ENCODE results near the gene FRAS1.

The FRAS1 gene

DNA sequence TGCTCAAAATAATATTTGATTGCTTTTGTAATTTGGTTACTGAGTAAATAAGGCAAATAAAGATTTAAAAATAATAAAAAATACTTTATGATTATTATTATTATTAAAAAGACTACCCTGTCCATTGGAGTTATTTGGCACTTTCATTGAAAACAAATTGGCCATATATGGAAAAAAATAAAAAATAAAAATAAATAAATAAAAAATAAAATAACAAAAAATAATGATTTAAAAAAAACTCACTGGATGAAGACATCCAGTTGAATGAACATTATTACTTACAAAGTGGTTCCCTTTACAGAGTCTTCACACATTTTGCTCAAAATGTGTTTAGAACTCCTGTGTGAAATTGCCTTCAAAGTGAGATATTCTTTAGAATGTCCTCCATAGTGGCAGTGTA is 353.1 kb downstream of the FRAS1 start:
- H3K9me3 Mint-ChIP-seq = no peaks in the 10 kb centered on the region
- H3K4me1 Mint-ChIP-seq (ENCODE audit: low read depth) = no peaks in the 10 kb centered on the region
- peaks cover 3% of the 10 kb centered on the region for H3K27me3 Mint-ChIP-seq
- no peaks in the 10 kb centered on the region for H3K36me3 Mint-ChIP-seq (ENCODE audit: low read depth)
- H3K27ac Mint-ChIP-seq = no peak overlapping the region
- H3K4me3 Mint-ChIP-seq = no peak overlapping the region

DNA sequence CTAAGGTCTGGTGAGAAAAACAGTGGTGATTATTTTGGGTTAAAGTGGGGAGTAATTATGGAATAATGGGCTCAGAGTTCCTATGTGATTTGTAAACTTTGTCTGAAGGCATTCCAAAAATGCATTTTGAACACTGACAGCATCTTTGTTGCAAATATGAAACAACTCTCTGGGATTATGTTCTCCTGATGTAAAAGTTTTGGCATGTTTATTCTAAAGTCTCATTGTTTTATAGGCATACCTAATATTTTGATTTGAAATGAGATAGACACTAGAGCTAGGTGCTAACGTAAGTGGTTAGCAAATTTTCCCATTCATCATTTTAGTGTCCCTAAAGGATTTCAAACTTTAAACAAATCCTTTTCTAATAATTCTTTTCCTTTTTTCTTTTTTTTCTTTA is 353.6 kb downstream of the FRAS1 start:
- Mint-ChIP-seq H3K27me3 (peaks cover 3% of the 10 kb centered on the region), H3K4me1 (ENCODE audit: low read depth) (no peaks in the 10 kb centered on the region), H3K27ac (no peak overlapping the region), H3K9me3 (no peaks in the 10 kb centered on the region), H3K36me3 (ENCODE audit: low read depth) (no peaks in the 10 kb centered on the region), H3K4me3 (no peak overlapping the region)

DNA sequence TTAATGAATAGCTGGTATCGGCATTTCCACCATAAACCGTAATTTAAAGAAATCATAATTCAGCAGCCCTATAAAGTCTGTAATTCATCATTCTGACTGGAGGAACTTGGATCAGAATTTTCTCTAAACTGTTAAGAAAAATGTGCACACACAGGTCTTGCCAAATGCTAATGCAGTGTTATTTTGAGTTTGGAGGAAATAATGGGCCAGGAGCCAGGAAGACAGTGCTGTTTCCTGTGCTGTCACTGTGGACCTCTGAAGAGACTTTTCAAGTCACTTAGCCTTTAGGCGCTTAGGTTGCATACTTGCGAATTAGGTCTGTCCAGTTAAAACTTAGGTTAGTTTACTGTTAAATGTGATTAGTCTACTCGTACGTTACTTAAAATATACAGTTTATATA is 357.0 kb downstream of the FRAS1 start:
- no peak overlapping the region for H3K27ac Mint-ChIP-seq
- H3K4me3 Mint-ChIP-seq = no peak overlapping the region

DNA sequence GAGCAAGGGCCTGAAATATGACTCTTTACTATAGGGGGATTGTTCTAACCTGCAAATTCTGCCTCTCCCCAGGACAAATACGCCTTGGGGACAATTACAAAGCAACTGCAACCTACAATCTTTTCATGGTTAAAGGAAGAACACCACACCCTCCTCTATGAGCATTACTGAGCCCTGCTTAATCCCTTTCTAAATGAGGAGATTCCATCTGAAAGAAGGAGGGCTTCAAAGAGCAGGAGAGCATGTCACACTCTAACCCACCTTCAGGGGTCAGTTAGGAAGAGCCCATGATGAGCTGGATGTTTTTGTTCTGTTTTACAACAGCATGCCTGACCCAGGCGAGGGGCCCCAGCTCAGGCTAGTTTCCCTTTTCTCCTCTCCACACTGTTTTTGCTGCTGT is 360.5 kb downstream of the FRAS1 start:
- peaks cover 4% of the 10 kb centered on the region for H3K27me3 Mint-ChIP-seq
- no peak overlapping the region for H3K27ac Mint-ChIP-seq
- H3K4me3 Mint-ChIP-seq = no peak overlapping the region
- no peaks in the 10 kb centered on the region for H3K36me3 Mint-ChIP-seq (ENCODE audit: low read depth)
- no peaks in the 10 kb centered on the region for H3K4me1 Mint-ChIP-seq (ENCODE audit: low read depth)
- no peaks in the 10 kb centered on the region for H3K9me3 Mint-ChIP-seq

More for the DNA sequence above, 357.0 kb downstream of the FRAS1 start:
- Mint-ChIP-seq H3K9me3 (no peaks in the 10 kb centered on the region), H3K36me3 (ENCODE audit: low read depth) (no peaks in the 10 kb centered on the region), H3K4me1 (ENCODE audit: low read depth) (no peaks in the 10 kb centered on the region), H3K27me3 (peaks cover 7% of the 10 kb centered on the region)

DNA sequence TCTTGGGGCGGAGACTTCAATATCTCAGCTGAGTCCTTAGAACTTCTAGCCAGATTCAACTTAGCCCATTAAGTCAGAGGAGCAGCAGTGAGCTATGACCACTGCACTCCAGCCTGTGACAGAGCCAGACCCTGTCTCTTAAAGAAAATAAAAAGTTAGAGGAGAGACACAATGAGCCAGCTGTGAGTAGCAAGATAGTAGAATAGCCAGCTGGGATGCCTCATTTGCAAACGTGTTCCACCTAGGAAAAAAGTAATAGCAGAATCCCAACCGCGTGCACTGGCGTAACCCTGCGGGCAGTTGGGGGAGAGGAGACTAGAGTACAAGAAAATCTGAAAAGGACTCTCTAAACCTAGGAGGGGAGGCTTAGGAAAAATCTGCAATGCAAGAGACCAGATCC is 361.3 kb downstream of the FRAS1 start:
- no peak overlapping the region for H3K4me3 Mint-ChIP-seq
- peaks cover 4% of the 10 kb centered on the region for H3K27me3 Mint-ChIP-seq
- no peak overlapping the region for H3K27ac Mint-ChIP-seq
- H3K9me3 Mint-ChIP-seq = no peaks in the 10 kb centered on the region
- H3K36me3 Mint-ChIP-seq (ENCODE audit: low read depth) = no peaks in the 10 kb centered on the region
- H3K4me1 Mint-ChIP-seq (ENCODE audit: low read depth) = no peaks in the 10 kb centered on the region

DNA sequence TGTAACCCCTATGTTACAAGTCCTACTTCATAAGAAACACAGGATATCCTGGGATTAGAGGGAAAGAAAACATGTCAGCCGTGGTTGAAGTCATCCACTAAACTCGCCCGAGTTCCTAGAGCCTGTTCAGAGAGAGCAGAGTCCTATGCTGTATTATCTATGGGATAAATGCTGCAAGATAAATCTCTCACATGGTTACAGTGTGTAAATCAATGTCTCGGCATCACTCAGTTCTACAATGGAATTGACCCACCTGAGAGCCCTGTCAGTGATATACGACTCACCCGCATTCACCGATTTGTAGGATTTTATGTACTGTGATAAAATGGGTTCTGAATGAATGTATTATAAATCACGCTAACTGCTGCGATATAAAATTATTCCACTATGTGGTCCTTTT is 366.7 kb downstream of the FRAS1 start:
- no peaks in the 10 kb centered on the region for H3K9me3 Mint-ChIP-seq
- peaks cover 5% of the 10 kb centered on the region for H3K27me3 Mint-ChIP-seq
- no peak overlapping the region for H3K4me3 Mint-ChIP-seq
- H3K27ac Mint-ChIP-seq = no peak overlapping the region
- H3K36me3 Mint-ChIP-seq (ENCODE audit: low read depth) = no peaks in the 10 kb centered on the region
- no peaks in the 10 kb centered on the region for H3K4me1 Mint-ChIP-seq (ENCODE audit: low read depth)

DNA sequence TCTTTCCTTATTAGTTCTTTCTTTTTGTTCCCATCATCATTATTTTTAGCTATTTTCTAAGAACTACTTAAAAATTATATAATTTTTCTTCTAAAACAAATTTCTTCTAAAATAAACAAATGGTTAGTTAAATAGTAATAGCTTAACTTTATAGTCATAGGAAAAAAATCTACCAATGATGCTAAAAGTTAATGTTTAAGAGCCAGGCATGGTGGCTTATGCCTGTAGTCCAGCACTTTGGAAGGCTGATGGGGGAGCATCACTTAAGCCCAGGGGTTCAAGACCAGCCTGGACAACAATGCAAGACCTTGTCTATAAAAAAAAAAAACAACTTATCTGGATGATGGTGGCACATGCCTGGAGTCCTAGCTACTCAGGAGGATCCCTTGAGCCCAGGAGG is 367.3 kb downstream of the FRAS1 start:
- Mint-ChIP-seq H3K4me1 (ENCODE audit: low read depth) (no peaks in the 10 kb centered on the region), H3K36me3 (ENCODE audit: low read depth) (no peaks in the 10 kb centered on the region), H3K9me3 (no peaks in the 10 kb centered on the region), H3K27me3 (peaks cover 5% of the 10 kb centered on the region), H3K27ac (no peak overlapping the region), H3K4me3 (no peak overlapping the region)

DNA sequence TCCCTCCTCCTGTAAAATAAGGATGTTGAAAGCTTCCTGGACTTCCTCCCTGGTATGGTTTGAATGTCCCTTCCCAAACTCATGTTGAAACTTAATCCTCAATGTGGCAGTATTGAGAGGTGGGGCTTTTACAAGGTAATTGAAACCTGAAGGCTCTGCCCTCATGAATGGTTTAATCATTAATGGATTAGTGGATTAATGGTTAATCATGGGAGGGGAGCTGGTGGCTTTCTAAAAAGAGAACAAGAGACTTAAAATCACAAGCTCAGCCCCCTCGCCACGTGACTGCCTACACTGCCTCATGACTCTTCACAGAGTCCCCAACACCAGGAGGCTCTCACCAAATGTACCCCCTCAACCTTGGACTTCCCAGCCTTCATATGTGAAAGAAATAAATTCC is 369.8 kb downstream of the FRAS1 start:
- Mint-ChIP-seq H3K4me3 (no peak overlapping the region), H3K36me3 (ENCODE audit: low read depth) (no peaks in the 10 kb centered on the region)

DNA sequence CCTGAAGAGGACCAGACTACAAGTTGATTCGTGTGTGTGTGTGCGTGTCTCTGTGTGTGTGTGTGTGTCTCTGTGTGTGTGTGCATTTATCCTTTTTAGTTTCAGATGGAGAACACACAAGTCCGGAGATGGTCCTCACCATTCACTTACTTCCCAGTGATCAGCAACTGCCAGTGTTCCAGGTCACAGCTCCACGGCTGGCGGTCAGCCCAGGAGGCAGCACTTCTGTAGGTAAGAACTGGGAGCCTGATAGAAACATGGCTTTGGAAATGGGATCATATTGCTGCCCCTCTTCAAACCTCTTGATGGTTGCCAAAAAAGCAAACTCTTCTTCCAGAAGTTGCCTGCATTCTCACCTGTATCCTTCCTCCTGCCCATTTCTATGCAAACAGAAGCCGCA is 371.9 kb downstream of the FRAS1 start:
- Mint-ChIP-seq H3K27ac (no peak overlapping the region), H3K9me3 (no peaks in the 10 kb centered on the region), H3K4me3 (no peak overlapping the region), H3K27me3 (peaks cover 5% of the 10 kb centered on the region), H3K36me3 (ENCODE audit: low read depth) (no peaks in the 10 kb centered on the region), H3K4me1 (ENCODE audit: low read depth) (no peaks in the 10 kb centered on the region)

More for the DNA sequence above, 369.8 kb downstream of the FRAS1 start:
- Mint-ChIP-seq H3K27ac (no peak overlapping the region), H3K9me3 (no peaks in the 10 kb centered on the region), H3K4me1 (ENCODE audit: low read depth) (no peaks in the 10 kb centered on the region), H3K27me3 (peaks cover 5% of the 10 kb centered on the region)

DNA sequence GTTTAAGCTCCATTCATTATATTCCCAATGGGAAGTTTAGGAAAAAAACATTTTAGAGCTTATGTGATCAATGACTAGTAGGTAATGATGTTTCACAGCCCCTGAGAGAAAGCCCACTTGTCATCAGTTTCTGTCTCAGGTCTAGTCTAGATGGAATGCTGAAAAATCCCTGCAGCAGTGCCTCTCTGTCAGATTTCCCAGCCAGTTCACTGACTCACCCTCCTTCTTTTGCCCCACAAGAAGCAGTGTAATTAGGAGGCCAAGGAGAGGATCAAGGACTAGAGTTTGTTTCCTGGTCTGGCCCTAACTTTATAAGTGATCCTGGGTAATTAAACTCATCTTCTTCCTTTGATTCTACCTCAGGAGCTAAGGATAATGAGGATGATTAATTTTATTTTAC is 375.8 kb downstream of the FRAS1 start:
- Mint-ChIP-seq H3K4me3 (no peak overlapping the region), H3K27ac (no peak overlapping the region), H3K9me3 (no peaks in the 10 kb centered on the region), H3K36me3 (ENCODE audit: low read depth) (no peaks in the 10 kb centered on the region), H3K27me3 (peaks cover 7% of the 10 kb centered on the region), H3K4me1 (ENCODE audit: low read depth) (no peaks in the 10 kb centered on the region)

DNA sequence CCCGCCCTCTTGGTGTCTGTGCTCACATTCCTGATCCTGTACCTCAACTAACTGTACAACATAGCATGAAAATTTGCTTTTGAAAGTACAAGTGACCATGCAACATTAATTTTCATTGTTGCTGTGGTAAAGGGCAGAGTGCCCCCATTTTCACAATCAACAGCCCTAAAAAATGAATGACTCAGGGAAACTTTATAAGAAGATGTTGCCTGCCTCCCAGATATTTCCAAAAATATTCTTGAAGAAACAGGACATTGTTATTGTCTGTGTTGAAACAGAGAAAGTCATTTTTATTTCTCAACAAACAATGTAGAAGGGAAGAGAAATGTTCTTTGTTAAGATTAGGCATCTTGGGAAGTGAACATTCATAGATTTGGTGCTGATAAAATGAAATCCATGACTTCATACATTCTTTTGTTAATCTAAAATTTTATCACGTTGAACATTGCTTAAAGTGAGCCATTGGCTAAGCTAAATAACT is 380.5 kb downstream of the FRAS1 start:
- no peak overlapping the region for H3K4me3 Mint-ChIP-seq
- no peaks in the 10 kb centered on the region for H3K4me1 Mint-ChIP-seq (ENCODE audit: low read depth)
- H3K36me3 Mint-ChIP-seq (ENCODE audit: low read depth) = no peaks in the 10 kb centered on the region
- no peaks in the 10 kb centered on the region for H3K9me3 Mint-ChIP-seq
- H3K27me3 Mint-ChIP-seq = peaks cover 9% of the 10 kb centered on the region
- H3K27ac Mint-ChIP-seq = no peak overlapping the region

DNA sequence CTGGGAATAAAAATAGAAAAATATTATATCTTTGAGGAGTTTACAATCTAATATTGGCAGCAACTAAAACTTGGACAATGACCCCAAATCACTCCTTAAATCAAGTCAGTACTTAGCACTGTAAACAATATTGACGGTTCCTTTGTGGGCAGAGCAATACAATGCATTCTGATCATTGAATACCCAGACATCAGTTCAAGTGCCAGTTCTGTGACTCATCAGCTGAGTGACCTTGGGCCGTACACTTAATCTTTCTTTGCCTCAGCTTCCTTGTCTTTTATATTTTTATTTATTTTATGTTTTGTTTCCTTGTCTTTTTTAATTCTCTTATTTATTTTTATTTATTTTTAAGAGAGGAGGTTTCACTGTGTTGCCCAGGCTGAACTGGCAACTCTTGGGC is 382.2 kb downstream of the FRAS1 start:
- Mint-ChIP-seq H3K4me1 (ENCODE audit: low read depth) (no peaks in the 10 kb centered on the region), H3K36me3 (ENCODE audit: low read depth) (no peaks in the 10 kb centered on the region), H3K27me3 (peaks cover 9% of the 10 kb centered on the region), H3K27ac (no peak overlapping the region), H3K9me3 (no peaks in the 10 kb centered on the region), H3K4me3 (no peak overlapping the region)

DNA sequence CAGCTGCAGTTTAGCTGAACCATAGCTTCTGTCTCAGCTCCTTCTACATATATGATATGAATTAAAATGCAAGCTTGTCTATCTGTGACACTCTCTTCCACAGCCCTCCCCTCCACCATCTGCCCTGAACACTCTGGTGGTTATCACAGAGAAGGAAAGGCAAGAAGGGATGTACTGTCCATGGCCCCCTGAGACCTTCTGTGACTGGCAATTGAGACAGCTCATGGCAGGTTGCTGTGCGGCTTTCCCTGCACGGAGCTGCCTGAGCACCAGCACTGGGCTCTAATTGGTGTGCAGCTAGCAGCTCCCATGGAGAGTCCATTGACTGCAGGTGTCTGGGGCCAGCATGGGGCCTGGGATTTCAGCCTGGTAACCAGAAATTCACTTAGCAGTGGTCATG is 384.6 kb downstream of the FRAS1 start:
- Mint-ChIP-seq H3K4me3 (no peak overlapping the region), H3K36me3 (ENCODE audit: low read depth) (no peaks in the 10 kb centered on the region), H3K27me3 (peaks cover 6% of the 10 kb centered on the region), H3K4me1 (ENCODE audit: low read depth) (no peaks in the 10 kb centered on the region), H3K9me3 (no peaks in the 10 kb centered on the region), H3K27ac (no peak overlapping the region)

DNA sequence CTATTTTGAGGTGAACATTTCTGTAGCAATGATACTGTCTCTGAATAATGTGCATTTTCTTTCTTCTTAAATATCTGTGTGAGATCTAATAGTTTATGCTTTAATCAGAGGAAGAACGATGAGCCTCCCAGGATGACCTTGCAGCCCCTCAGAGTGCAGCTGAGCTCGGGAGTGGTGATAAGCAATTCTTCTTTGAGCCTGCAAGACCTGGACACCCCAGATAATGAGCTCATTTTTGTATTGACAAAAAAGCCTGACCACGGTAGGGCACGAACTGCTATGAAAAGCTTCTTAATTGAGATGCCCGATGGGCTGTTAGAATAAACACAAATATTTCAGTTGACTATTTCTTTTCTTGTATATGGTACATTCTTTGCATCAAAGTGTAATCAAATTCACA is 389.5 kb downstream of the FRAS1 start:
- Mint-ChIP-seq H3K4me3 (no peak overlapping the region), H3K9me3 (no peaks in the 10 kb centered on the region), H3K4me1 (ENCODE audit: low read depth) (peaks cover 4% of the 10 kb centered on the region), H3K36me3 (ENCODE audit: low read depth) (no peaks in the 10 kb centered on the region), H3K27me3 (peaks cover 3% of the 10 kb centered on the region), H3K27ac (no peak overlapping the region)

DNA sequence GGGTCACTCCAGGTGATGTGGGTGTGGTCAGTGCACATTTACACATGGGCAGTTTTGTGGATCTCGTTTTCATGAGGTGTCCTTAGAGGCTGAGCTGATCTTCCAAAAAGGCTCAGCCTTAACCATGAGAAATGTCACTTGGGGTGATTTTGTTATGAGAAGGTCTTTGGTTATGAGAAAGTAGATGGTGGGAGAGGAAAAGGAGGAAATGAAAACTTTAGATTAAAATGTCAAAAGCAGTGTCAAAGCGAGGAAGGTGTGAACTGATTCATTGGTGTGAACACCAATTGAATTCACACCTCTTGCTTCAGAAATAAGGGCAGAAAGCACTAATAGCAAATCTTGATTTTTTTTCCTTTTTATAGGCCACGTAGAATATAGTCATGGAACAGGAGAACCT is 394.3 kb downstream of the FRAS1 start:
- H3K27ac Mint-ChIP-seq = no peak overlapping the region
- peaks cover 7% of the 10 kb centered on the region for H3K27me3 Mint-ChIP-seq
- no peaks in the 10 kb centered on the region for H3K9me3 Mint-ChIP-seq
- peaks cover 4% of the 10 kb centered on the region for H3K4me1 Mint-ChIP-seq (ENCODE audit: low read depth)
- H3K4me3 Mint-ChIP-seq = no peak overlapping the region
- no peaks in the 10 kb centered on the region for H3K36me3 Mint-ChIP-seq (ENCODE audit: low read depth)

DNA sequence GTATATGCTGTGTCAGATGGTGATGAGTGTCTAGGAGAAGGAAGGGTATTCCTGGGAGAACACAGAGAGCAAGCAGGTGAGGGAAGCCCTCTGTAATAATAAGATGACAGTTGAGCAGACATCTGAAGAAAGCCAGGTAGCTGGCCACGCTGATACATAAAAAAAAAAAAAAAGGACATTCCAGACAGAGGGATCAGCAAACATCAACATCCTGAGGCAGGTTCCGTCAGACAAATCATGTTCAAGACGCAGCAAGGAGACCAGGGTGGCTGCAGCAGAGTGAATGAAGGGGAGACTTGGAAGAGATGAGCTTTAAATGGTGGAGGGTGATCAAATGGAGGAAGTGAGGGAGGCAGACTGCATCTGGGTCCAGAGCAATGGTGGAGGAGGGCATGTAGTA is 396.9 kb downstream of the FRAS1 start:
- Mint-ChIP-seq H3K27me3 (peaks cover 7% of the 10 kb centered on the region), H3K4me3 (no peak overlapping the region), H3K9me3 (no peaks in the 10 kb centered on the region), H3K27ac (no peak overlapping the region), H3K4me1 (ENCODE audit: low read depth) (peaks cover 4% of the 10 kb centered on the region), H3K36me3 (ENCODE audit: low read depth) (no peaks in the 10 kb centered on the region)
